Neural crest cell (in vitro differentiated cells): ENCODE measurements around the gene DKK1. TPM values are rescaled to one million over a fixed set of nuclear protein-coding genes. Genes with fewer than 3 reads are reported as not detected.
"Not testable (repeated sequence)": the region's sequence is repeated elsewhere in the genome, so short reads cannot be mapped to it uniquely, and the experiment has no call there.

Experiments used
- DNase-seq: peaks from one replicate; pipeline ENCODE4 v3.0.0; 2021; ENCODE audit warnings: low read depth, mixed read lengths, low spot score
- H3K27ac Mint-ChIP-seq: one replicate; pipeline ENCODE4 v1.8.0; 2021; ENCODE audit warnings: mild to moderate bottlenecking, mixed read lengths; ENCODE audit not compliant: unreplicated experiment
- H3K27me3 Mint-ChIP-seq: 2 replicates; pipeline ENCODE4 v1.8.0; 2021; ENCODE audit warnings: low read depth, mild to moderate bottlenecking, mixed read lengths
- H3K36me3 Mint-ChIP-seq: 2 replicates; pipeline ENCODE4 v1.8.0; 2021; ENCODE audit warnings: low read depth, mild to moderate bottlenecking, mixed read lengths
- H3K4me1 Mint-ChIP-seq: 2 replicates; pipeline ENCODE4 v1.8.0; 2021; ENCODE audit warnings: mixed read lengths
- H3K4me3 Mint-ChIP-seq: one replicate; pipeline ENCODE4 v1.8.0; 2021; ENCODE audit warnings: mild to moderate bottlenecking, mixed read lengths
- H3K9me3 Mint-ChIP-seq: 2 replicates; pipeline ENCODE4 v1.8.0; 2021; ENCODE audit warnings: mixed read lengths
- total RNA-seq: library from RNA; stranded (reverse); gene quantifications from 2 replicates; pipeline ENCODE4 v1.2.1, GENCODE V29; 2021
- TF ChIP-seq, protein P1 (sequence below): fragments of 200-600 bp; sonication (generic); conservative IDR thresholded peaks from 2 replicates; pipeline ENCODE4 v1.5.0; 2021; ENCODE audit warnings: antibody characterized with exemption, mild to moderate bottlenecking

DKK1 gene
- total RNA-seq, 1 donor from 2014 or later = 3.9 TPM

GRCh38 chr10:52351914-52352330, 37.8 kb downstream of the DKK1 start:
- no peak for DNase-seq
- Mint-ChIP-seq H3K36me3 (no peaks in the 10 kb centered on the region), H3K27me3 (no peaks in the 10 kb centered on the region), H3K9me3 (no peaks in the 10 kb centered on the region), H3K4me1 (no peaks in the 10 kb centered on the region), H3K27ac (no peak overlapping the region), H3K4me3 (no peak overlapping the region)
- TF ChIP-seq, protein P1, sequence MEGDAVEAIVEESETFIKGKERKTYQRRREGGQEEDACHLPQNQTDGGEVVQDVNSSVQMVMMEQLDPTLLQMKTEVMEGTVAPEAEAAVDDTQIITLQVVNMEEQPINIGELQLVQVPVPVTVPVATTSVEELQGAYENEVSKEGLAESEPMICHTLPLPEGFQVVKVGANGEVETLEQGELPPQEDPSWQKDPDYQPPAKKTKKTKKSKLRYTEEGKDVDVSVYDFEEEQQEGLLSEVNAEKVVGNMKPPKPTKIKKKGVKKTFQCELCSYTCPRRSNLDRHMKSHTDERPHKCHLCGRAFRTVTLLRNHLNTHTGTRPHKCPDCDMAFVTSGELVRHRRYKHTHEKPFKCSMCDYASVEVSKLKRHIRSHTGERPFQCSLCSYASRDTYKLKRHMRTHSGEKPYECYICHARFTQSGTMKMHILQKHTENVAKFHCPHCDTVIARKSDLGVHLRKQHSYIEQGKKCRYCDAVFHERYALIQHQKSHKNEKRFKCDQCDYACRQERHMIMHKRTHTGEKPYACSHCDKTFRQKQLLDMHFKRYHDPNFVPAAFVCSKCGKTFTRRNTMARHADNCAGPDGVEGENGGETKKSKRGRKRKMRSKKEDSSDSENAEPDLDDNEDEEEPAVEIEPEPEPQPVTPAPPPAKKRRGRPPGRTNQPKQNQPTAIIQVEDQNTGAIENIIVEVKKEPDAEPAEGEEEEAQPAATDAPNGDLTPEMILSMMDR = no peak

DNA sequence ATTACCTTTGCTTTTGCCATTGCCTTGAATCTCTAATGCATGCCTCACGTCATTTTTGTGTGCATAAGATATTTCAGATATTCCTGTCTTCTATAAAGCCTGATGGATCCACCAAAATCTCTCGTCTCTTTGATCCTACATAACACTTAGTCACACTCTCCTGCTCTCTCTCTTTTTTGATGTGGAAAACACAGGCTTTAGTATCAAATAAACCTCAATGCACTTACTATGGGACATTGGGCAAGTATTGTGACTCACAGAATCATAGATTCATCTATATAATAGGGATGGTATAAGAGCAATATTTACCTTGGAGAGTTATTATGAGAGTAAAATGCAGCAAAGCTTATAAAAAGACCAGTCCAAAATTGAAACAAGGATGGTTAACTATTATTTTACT, 39.1 kb downstream of the DKK1 start:
- no peaks in the 10 kb centered on the region for H3K36me3 Mint-ChIP-seq
- no peaks in the 10 kb centered on the region for H3K27me3 Mint-ChIP-seq
- H3K9me3 Mint-ChIP-seq = no peaks in the 10 kb centered on the region
- no peaks in the 10 kb centered on the region for H3K4me1 Mint-ChIP-seq
- no peak for DNase-seq
- no peak overlapping the region for H3K27ac Mint-ChIP-seq
- TF ChIP-seq, protein P1 = no peak
- H3K4me3 Mint-ChIP-seq = no peak overlapping the region

- no peak for DNase-seq
- Mint-ChIP-seq H3K9me3 (no peaks in the 10 kb centered on the region), H3K27ac (no peak overlapping the region), H3K27me3 (no peaks in the 10 kb centered on the region), H3K4me3 (no peak overlapping the region), H3K36me3 (no peaks in the 10 kb centered on the region), H3K4me1 (no peaks in the 10 kb centered on the region)
- TF ChIP-seq, protein P1 = no peak
Observed at GRCh38 chr10:52353960-52354394, 39.9 kb downstream of the DKK1 start.

DNA sequence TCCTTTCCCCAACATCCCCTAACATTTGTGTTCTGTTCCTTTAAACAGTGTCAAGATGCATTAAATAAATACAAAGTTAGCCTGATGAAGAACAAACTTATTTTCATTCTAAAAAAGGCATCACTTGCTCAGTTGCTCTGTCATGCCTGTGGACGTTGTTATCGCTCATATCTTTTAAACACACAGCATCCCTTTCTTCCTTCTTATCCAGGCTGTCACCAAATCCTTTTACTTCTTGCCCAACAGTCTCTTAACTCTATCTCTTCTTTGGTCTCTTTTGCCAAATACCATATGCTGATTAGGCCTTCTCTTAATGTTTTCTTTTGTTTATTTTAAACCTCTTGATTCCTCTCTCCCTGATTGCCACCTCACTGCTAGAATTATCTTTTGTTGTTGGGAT, 43.9 kb downstream of the DKK1 start:
- Mint-ChIP-seq H3K4me3 (no peak overlapping the region), H3K27ac (peak overlapping the region; percentile 6), H3K9me3 (no peaks in the 10 kb centered on the region), H3K36me3 (no peaks in the 10 kb centered on the region), H3K27me3 (no peaks in the 10 kb centered on the region), H3K4me1 (no peaks in the 10 kb centered on the region)
- TF ChIP-seq, protein P1 = no peak
- DNase-seq = no peak

DNA sequence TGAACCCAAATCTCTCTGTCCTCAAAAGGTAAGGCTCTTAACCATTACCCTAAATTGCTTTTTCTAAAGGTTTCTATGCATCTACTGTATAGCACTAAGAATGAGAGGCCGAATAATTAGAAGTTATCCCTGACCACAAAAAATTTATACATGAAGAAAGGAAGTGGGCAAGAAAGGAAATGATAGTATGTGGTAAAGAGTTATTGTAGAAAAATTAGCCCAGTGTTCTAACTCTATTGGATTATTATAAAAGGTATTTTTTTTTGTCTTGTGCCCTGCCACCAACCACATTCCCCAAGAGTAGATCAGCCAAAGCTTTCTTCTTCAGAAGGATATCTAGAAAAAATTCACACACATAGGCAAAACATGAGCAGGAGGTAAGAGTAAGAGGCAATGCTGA, 45.4 kb downstream of the DKK1 start:
- no peaks in the 10 kb centered on the region for H3K4me1 Mint-ChIP-seq
- TF ChIP-seq, protein P1 = no peak
- peaks cover 2% of the 10 kb centered on the region for H3K36me3 Mint-ChIP-seq

DNA sequence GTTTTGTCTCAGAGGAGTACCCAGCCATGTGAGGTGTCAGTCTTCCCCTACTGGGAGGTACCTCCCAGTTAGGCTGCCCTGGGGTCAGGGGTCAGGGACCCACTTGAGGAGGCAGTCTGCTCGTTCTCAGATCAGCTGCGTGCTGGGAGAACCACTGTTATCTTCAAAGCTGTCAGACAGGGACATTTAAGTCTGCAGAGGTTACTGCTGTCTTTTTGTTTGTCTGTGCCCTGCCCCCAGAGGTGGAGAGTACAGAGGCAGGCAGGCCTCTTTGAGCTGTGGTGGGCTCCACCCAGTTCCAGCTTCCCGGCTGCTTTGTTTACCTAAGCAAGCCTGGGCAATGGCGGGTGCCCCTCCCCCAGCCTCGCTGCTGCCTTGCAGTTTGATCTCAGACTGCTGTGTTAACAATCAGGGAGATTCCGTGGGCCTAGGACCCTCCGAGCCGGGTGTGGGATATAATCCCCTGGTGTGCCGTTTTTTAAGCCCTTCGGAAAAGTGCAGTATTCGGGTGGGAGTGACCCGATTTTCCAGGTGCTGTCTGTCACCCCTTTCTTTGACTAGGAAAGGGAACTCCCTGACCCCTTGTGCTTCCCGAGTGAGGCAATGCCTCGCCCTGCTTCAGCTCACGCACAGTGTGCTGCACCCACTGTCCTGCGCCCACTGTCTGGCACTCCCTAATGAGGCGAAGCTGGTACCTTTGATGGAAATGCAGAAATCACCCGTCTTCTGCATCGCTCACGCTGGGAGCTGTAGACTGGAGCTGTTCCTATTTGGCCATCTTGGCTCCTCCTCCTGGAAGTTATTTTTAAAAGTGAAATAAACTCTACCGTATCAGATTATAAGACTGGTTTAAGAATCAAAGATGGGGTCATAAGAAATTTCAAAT, 51.7 kb downstream of the DKK1 start:
- not testable (repeated sequence) for H3K4me1 Mint-ChIP-seq, DNase-seq, H3K27ac Mint-ChIP-seq, H3K4me3 Mint-ChIP-seq, H3K36me3 Mint-ChIP-seq, H3K27me3 Mint-ChIP-seq
- peaks cover 10% of the 10 kb centered on the region for H3K9me3 Mint-ChIP-seq

More for the DNA sequence above, 45.4 kb downstream of the DKK1 start:
- H3K27me3 Mint-ChIP-seq = no peaks in the 10 kb centered on the region
- H3K9me3 Mint-ChIP-seq = peaks cover 3% of the 10 kb centered on the region
- no peak overlapping the region for H3K4me3 Mint-ChIP-seq
- DNase-seq = no peak
- H3K27ac Mint-ChIP-seq = no peak overlapping the region
